Ovary (tissue), 3 donors: ENCODE data around the gene MPV17L2.

ENCODE experiments used
- CTCF ChIP-seq, 3 donors: fragments of 450-650 bp in 2 of 3; fragments of 200-600 bp in 1 of 3; IDR thresholded peaks; one replicate each; pipeline versions ENCODE4 v1.5.1 to v1.8.0; 2016 to 2022; ENCODE audit warnings: antibody characterized with exemption in 3 of 3, mild to moderate bottlenecking in 1 of 3
- EP300 ChIP-seq: sonication (generic); formaldehyde crosslinking; IDR thresholded peaks from one replicate; pipeline ENCODE4 v1.6.1; 2017; ENCODE audit warnings: antibody characterized with exemption
- POLR2A ChIP-seq: fragments of 450-650 bp; IDR thresholded peaks from one replicate; pipeline ENCODE4 v1.6.1; 2017; ENCODE audit warnings: antibody characterized with exemption, mild to moderate bottlenecking, moderate library complexity
- donor health status: DM: no; HTN: no; CAD: no.

GRCh38 chr19:18245297-18245696 lies 52.3 kb downstream of the MPV17L2 start:
- no peak for TF ChIP-seq POLR2A
- no peak for TF ChIP-seq CTCF (IDR thresholded peaks at IDR 0.05)
- no peak for TF ChIP-seq EP300
